ENCODE measurements around the gene MEGF6.

Gene MEGF6

GRCh38 chr1:3627515-3628253, 16.4 kb upstream of the MEGF6 start:
- Histone ChIP-seq H3K4me2 (ENCODE audit: low read length) (no peak overlapping the region), H3K27me3 (ENCODE audit: control insufficient read depth, insufficient read depth, low read length) (no peaks in the 10 kb centered on the region), H3K36me3 (ENCODE audit: control insufficient read depth, insufficient read depth, low read length) (no peaks in the 10 kb centered on the region), H3K9ac (no peak overlapping the region), H2AFZ (no peak overlapping the region), H3K9me3 (ENCODE audit: control insufficient read depth, low read length) (no peaks in the 10 kb centered on the region), H3K27ac (no peak overlapping the region), H3K79me2 (no peaks in the 10 kb centered on the region), H3K4me3 (ENCODE audit: low read depth, low read length) (no peak overlapping the region), H3K4me1 (no peaks in the 10 kb centered on the region)
- TF ChIP-seq, protein P1, sequence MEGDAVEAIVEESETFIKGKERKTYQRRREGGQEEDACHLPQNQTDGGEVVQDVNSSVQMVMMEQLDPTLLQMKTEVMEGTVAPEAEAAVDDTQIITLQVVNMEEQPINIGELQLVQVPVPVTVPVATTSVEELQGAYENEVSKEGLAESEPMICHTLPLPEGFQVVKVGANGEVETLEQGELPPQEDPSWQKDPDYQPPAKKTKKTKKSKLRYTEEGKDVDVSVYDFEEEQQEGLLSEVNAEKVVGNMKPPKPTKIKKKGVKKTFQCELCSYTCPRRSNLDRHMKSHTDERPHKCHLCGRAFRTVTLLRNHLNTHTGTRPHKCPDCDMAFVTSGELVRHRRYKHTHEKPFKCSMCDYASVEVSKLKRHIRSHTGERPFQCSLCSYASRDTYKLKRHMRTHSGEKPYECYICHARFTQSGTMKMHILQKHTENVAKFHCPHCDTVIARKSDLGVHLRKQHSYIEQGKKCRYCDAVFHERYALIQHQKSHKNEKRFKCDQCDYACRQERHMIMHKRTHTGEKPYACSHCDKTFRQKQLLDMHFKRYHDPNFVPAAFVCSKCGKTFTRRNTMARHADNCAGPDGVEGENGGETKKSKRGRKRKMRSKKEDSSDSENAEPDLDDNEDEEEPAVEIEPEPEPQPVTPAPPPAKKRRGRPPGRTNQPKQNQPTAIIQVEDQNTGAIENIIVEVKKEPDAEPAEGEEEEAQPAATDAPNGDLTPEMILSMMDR (IDR thresholded peaks at IDR 0.05): no peak

GRCh38 chr1:3626025-3626424, 14.7 kb upstream of the MEGF6 start:
- Histone ChIP-seq H3K79me2 (no peaks in the 10 kb centered on the region), H3K4me3 (ENCODE audit: low read depth, low read length) (no peak overlapping the region), H3K27ac (no peak overlapping the region), H2AFZ (no peak overlapping the region), H3K27me3 (ENCODE audit: control insufficient read depth, insufficient read depth, low read length) (no peaks in the 10 kb centered on the region), H3K9me3 (ENCODE audit: control insufficient read depth, low read length) (no peaks in the 10 kb centered on the region), H3K9ac (no peak overlapping the region), H3K4me1 (no peaks in the 10 kb centered on the region), H3K36me3 (ENCODE audit: control insufficient read depth, insufficient read depth, low read length) (no peaks in the 10 kb centered on the region), H3K4me2 (ENCODE audit: low read length) (peak overlapping the region; percentile 81)
- TF ChIP-seq, protein P1 (IDR thresholded peaks at IDR 0.05): no peak

DNA sequence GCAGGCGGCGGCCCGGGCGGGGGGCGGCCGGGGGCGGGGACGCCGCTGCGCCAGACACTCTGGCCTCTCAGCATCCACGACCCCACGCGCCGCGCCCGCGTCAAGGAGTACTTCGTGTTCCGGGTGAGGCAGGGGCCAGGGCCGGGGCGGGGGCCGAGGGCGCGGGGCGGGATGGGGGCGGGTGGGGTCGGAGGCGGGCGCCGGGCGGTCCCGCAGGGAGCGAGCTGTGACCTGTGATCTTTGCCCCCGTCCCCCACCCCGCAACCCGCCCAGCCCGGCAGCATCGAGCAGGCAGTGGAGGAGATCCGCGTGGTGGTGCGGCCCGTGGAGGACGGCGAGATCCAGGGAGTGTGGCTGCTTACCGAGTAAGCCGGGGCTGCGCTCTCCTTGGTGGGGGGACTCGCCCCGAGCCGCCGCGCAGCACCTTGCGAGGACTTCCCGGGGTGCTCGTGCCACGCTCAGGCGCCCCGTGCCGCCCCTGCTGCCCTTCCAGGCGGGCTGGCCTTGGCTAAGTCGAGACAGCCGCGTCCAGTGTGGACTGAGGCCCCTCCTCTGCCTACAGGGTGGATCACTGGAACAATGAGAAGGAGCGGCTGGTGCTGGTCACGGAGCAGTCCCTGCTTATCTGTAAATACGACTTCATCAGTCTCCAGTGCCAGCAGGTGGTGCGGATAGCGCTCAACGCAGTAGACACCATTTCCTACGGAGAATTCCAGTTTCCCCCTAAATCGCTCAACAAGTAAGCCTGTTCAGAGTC, 14.0 kb upstream of the MEGF6 start:
- H3K9ac ChIP-seq: no peak overlapping the region
- H3K36me3 ChIP-seq (ENCODE audit: control insufficient read depth, insufficient read depth, low read length): no peaks in the 10 kb centered on the region
- TF ChIP-seq, protein P1 (IDR thresholded peaks at IDR 0.05): no peak
- no peaks in the 10 kb centered on the region for H3K4me1 ChIP-seq
- H3K27ac ChIP-seq: no peak overlapping the region
- H3K79me2 ChIP-seq: no peaks in the 10 kb centered on the region
- H3K9me3 ChIP-seq (ENCODE audit: control insufficient read depth, low read length): no peaks in the 10 kb centered on the region
- no peaks in the 10 kb centered on the region for H3K27me3 ChIP-seq (ENCODE audit: control insufficient read depth, insufficient read depth, low read length)
- peak overlapping the region; percentile 81 for H3K4me2 ChIP-seq (ENCODE audit: low read length)
- peak overlapping the region; percentile 39 for H3K4me3 ChIP-seq (ENCODE audit: low read depth, low read length)
- peak overlapping the region; percentile 66 for H2AFZ ChIP-seq

DNA sequence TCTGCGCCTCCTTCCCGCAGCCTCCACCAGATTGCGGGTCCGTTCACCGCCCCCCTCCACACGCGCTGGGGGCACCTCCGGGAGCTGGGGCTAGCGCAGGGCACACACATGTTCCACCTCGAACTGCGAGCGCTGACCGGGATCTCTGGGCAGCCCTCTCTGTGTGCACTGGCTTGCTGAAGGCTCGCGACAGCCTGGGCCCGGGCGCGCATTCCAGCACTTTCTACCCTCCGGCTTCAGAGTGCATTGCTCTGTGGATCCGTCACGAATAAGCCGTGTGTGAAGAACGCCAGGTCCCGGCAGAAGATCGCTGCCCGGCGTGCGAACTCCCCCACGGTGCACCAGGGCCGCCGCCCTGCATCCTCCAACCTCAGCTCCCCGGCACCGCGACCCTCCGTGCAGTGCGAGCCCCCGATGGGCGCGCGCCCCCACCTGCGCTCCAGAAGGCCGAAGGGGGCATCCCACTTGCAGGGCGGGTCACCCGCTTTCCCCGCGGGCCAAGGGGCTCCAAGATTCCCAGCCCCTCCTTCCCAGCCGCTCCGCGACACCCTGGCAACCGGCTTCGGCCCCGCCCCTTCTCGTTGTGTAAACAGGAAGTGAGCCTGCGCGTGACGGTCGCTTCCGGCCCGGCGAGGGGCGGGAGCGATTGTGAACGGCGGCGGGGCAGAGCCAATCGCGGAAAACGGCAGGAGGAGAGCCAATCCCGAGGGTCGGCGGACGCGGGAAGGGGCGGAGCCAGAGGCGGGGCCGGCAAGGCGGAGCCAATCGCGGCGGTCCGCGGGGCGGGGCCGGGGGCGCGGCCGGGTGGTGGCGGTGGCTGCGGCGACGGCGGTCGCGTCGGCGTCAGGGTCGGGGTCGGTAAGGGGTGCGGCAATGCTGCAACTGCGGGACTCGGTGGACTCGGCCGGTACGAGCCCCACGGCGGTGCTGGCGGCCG, 13.2 kb upstream of the MEGF6 start, which contains the start of gene TPRG1L:
Gene TPRG1L (plus strand): TSS at position 816 of the 937 bp plus-strand sequence. CDS start 58 bp downstream, at position 874.
- H3K36me3 ChIP-seq (ENCODE audit: control insufficient read depth, insufficient read depth, low read length): no peaks in the 10 kb centered on the region
- H3K27ac ChIP-seq: peak within 1 kb of the TSS; percentile 24
- peak within 1 kb of the TSS; percentile 77 for H2AFZ ChIP-seq
- H3K27me3 ChIP-seq (ENCODE audit: control insufficient read depth, insufficient read depth, low read length): no peaks in the 10 kb centered on the region
- no peaks in the 10 kb centered on the region for H3K9me3 ChIP-seq (ENCODE audit: control insufficient read depth, low read length)
- peak within 1 kb of the TSS; percentile 99 for H3K4me2 ChIP-seq (ENCODE audit: low read length)
- peak within 1 kb of the TSS; percentile 98 for H3K4me3 ChIP-seq (ENCODE audit: low read depth, low read length)
- H3K4me1 ChIP-seq: no peaks in the 10 kb centered on the region
- TF ChIP-seq, protein P1 (IDR thresholded peaks at IDR 0.05): no peak
- H3K79me2 ChIP-seq: no peaks in the 10 kb centered on the region
- no peak within 1 kb of the TSS for H3K9ac ChIP-seq

Data from parathyroid adenoma (tissue), 2 donors.